Measurements from ENCODE around the gene IL17RB. TPM values are rescaled to one million over a fixed set of nuclear protein-coding genes. Genes with fewer than 3 reads are reported as not detected.

Gene IL17RB
- total and polyA plus RNA-seq, 4 donors = 0.88 to 7.4 (median 4.4) TPM

DNA sequence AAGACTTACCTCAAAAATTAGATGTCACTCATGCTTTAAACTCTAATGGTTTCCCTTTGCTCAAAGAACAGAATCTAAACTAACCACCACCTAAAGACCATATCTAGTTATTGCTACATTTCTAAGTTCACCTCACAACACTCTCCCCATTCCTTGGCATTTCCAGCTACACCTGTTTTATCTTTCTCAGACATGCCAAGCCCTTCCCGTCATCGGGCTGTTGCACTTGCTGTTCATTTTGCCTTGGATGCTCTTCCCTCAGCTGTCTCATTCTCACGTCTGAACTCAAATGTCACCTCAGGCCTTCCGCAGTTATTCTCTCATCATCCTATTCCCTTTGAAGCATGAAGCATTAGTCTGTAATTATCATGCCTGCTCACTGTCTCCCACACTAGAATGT, 36.6 kb downstream of the IL17RB start:
- Histone ChIP-seq H3K27me3 (ENCODE audit: control insufficient read depth in 3 of 3, insufficient read depth in 3 of 3, low read length in 2 of 3) (no peaks in the 10 kb centered on the region), H3K9me3 (ENCODE audit: control insufficient read depth in 4 of 4, insufficient read depth in 3 of 4, low read length in 3 of 4) (no peaks in the 10 kb centered on the region), H3K36me3 (ENCODE audit: control insufficient read depth in 4 of 4, insufficient read depth in 4 of 4, low read length in 4 of 4) (peaks cover 13 to 47% (median 27%) of the 10 kb centered on the region in 4 donors), H3K4me3 (no peak overlapping the region), H3K4me1 (ENCODE audit: control insufficient read depth in 5 of 5, insufficient read depth in 5 of 5, low read length in 5 of 5) (peaks cover 0 to 15% (median 6%) of the 10 kb centered on the region in 5 donors), H3K9ac (ENCODE audit: insufficient read depth in 1 of 2, low read length in 2 of 2) (no peak overlapping the region), H3K27ac (ENCODE audit: low read depth in 1 of 2, low read length in 1 of 2) (no peak overlapping the region)
- ATAC-seq (ENCODE audit: insufficient read depth, low FRiP score) (no peak), DNase-seq (no peak)
- TF ChIP-seq CTCF (IDR thresholded peaks at IDR 0.05; ENCODE audit: control extremely low read depth, extremely low read depth) = no peak
- 94 to 95% methylated on average over 4 of the region's 4 CpGs for WGBS, 2 donors

DNA sequence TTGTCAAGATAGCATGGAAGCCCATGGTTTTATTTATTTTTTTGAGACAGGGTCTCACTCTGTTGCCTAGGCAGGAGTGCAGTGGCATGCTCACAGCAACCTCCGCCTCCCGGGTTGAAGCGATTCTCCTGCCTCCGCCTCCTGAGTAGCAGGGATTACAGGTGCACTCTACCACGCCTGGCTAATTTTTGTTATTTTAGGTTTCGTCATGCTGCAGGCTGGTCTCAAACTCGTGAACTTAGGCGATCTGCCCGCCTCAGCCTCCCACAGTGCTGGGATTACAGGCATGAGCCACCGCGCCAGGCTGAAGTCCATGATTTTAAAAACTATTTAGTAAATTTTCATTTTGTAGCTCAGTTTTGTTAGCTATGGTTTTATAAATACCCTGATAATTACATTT, 38.3 kb downstream of the IL17RB start:
- Histone ChIP-seq H3K36me3 (ENCODE audit: control insufficient read depth in 4 of 4, insufficient read depth in 4 of 4, low read length in 4 of 4) (peaks cover 11 to 32% (median 20%) of the 10 kb centered on the region in 4 donors), H3K4me3 (no peak overlapping the region), H3K9me3 (ENCODE audit: control insufficient read depth in 4 of 4, insufficient read depth in 3 of 4, low read length in 3 of 4) (no peaks in the 10 kb centered on the region), H3K27me3 (ENCODE audit: control insufficient read depth in 3 of 3, insufficient read depth in 3 of 3, low read length in 2 of 3) (no peaks in the 10 kb centered on the region), H3K4me1 (ENCODE audit: control insufficient read depth in 5 of 5, insufficient read depth in 5 of 5, low read length in 5 of 5) (peaks cover 0 to 15% (median 6%) of the 10 kb centered on the region in 5 donors), H3K27ac (ENCODE audit: low read depth in 1 of 2, low read length in 1 of 2) (no peak overlapping the region), H3K9ac (ENCODE audit: insufficient read depth in 1 of 2, low read length in 2 of 2) (no peak overlapping the region)
- no peak for TF ChIP-seq CTCF (IDR thresholded peaks at IDR 0.05; ENCODE audit: control extremely low read depth, extremely low read depth)
- ATAC-seq (ENCODE audit: insufficient read depth, low FRiP score) (no peak), DNase-seq (no peak)
- WGBS, 2 donors = 97% methylated on average over 11 of the region's 11 CpGs

DNA sequence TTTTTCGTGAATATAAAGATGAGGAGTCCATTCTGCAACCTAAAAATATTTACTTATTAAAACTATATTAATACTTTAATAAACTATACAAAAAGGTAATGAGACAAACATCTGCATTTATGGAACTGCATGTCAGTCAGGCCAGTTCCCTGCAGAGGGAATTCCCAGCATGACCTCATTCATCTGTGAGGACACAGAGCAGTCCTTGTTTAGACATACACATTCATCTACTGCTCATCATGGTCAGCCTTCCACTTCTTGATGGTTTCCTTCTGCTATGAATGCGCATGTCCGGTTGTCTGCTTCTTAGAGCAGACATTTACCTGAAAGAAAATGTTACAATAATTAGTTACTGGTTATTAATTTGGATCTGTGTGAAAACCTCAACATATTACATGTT, 38.9 kb downstream of the IL17RB start:
- no peaks in the 10 kb centered on the region for H3K27me3 ChIP-seq (ENCODE audit: control insufficient read depth in 3 of 3, insufficient read depth in 3 of 3, low read length in 2 of 3)
- no peak overlapping the region for H3K4me3 ChIP-seq
- 90 to 92% methylated on average over 3 of the region's 3 CpGs for WGBS, 2 donors
- ATAC-seq (ENCODE audit: insufficient read depth, low FRiP score) (no peak), DNase-seq (no peak)
- no peak overlapping the region for H3K9ac ChIP-seq (ENCODE audit: insufficient read depth in 1 of 2, low read length in 2 of 2)
- no peak overlapping the region for H3K27ac ChIP-seq (ENCODE audit: low read depth in 1 of 2, low read length in 1 of 2)
- H3K4me1 ChIP-seq (ENCODE audit: control insufficient read depth in 5 of 5, insufficient read depth in 5 of 5, low read length in 5 of 5) = peaks cover 0 to 15% (median 6%) of the 10 kb centered on the region in 5 donors
- TF ChIP-seq CTCF (IDR thresholded peaks at IDR 0.05; ENCODE audit: control extremely low read depth, extremely low read depth) = no peak
- no peaks in the 10 kb centered on the region for H3K9me3 ChIP-seq (ENCODE audit: control insufficient read depth in 4 of 4, insufficient read depth in 3 of 4, low read length in 3 of 4)
- H3K36me3 ChIP-seq (ENCODE audit: control insufficient read depth in 4 of 4, insufficient read depth in 4 of 4, low read length in 4 of 4) = peaks cover 11 to 28% (median 18%) of the 10 kb centered on the region in 4 donors

- Histone ChIP-seq H3K9ac (ENCODE audit: insufficient read depth in 1 of 2, low read length in 2 of 2) (no peak overlapping the region), H3K36me3 (ENCODE audit: control insufficient read depth in 4 of 4, insufficient read depth in 4 of 4, low read length in 4 of 4) (peaks cover 11 to 25% (median 18%) of the 10 kb centered on the region in 4 donors), H3K9me3 (ENCODE audit: control insufficient read depth in 4 of 4, insufficient read depth in 3 of 4, low read length in 3 of 4) (no peaks in the 10 kb centered on the region), H3K27ac (ENCODE audit: low read depth in 1 of 2, low read length in 1 of 2) (no peak overlapping the region), H3K4me3 (no peak overlapping the region), H3K27me3 (ENCODE audit: control insufficient read depth in 3 of 3, insufficient read depth in 3 of 3, low read length in 2 of 3) (no peaks in the 10 kb centered on the region), H3K4me1 (ENCODE audit: control insufficient read depth in 5 of 5, insufficient read depth in 5 of 5, low read length in 5 of 5) (peaks cover 0 to 18% (median 4%) of the 10 kb centered on the region in 5 donors)
- ATAC-seq (ENCODE audit: insufficient read depth, low FRiP score) (no peak), DNase-seq (no peak)
- TF ChIP-seq CTCF (IDR thresholded peaks at IDR 0.05; ENCODE audit: control extremely low read depth, extremely low read depth) = no peak
These were observed 41.1 kb downstream of the IL17RB start for GRCh38 chr3:53887446-53887845.
